CD4-positive, alpha-beta T cell treated with Interleukin-17A for 1 hour (primary cell): ENCODE data around the gene MITF.
"Not testable (repeated sequence)": the region's sequence is repeated elsewhere in the genome, so short reads cannot be mapped to it uniquely, and the experiment has no call there.

ENCODE experiments used
- DNase-seq: peaks from one replicate; pipeline ENCODE4 v3.0.0-alpha.2; 2020

MITF gene

GRCh38 chr3:69880069-69880640 lies 140.9 kb downstream of the MITF start:
- no peak for DNase-seq

- DNase-seq: no peak
Measured at GRCh38 chr3:69881051-69881450, 141.8 kb downstream of the MITF start.

- DNase-seq: no peak
Measured at GRCh38 chr3:69881756-69882428, 142.6 kb downstream of the MITF start.

GRCh38 chr3:69882560-69882959 lies 143.3 kb downstream of the MITF start:
- no peak for DNase-seq

GRCh38 chr3:69888040-69888942 lies 149.0 kb downstream of the MITF start:
- no peak for DNase-seq

GRCh38 chr3:69888943-69889315 lies 149.7 kb downstream of the MITF start:
- no peak for DNase-seq

- no peak for DNase-seq
Measured at GRCh38 chr3:69890084-69890483, 150.8 kb downstream of the MITF start.

- DNase-seq: no peak
Measured at GRCh38 chr3:69890691-69891090, 151.4 kb downstream of the MITF start.

- no peak for DNase-seq
Measured at GRCh38 chr3:69892706-69893105, 153.4 kb downstream of the MITF start.

- DNase-seq: no peak
Measured at GRCh38 chr3:69893274-69893673, 154.0 kb downstream of the MITF start.

- DNase-seq: no peak
Measured at GRCh38 chr3:69896095-69896494, 156.8 kb downstream of the MITF start.

GRCh38 chr3:69900331-69900730 lies 161.1 kb downstream of the MITF start:
- DNase-seq: no peak

GRCh38 chr3:69901802-69902201 lies 162.5 kb downstream of the MITF start:
- DNase-seq: no peak

GRCh38 chr3:69902386-69902785 lies 163.1 kb downstream of the MITF start:
- no peak for DNase-seq

GRCh38 chr3:69906351-69906966 lies 167.2 kb downstream of the MITF start:
- DNase-seq: no peak

- no peak for DNase-seq
Measured at GRCh38 chr3:69907554-69907953, 168.3 kb downstream of the MITF start.

GRCh38 chr3:69909859-69910258 lies 170.6 kb downstream of the MITF start:
- DNase-seq: not testable (repeated sequence)

GRCh38 chr3:69913422-69913821 lies 174.2 kb downstream of the MITF start:
- DNase-seq: no peak

GRCh38 chr3:69914395-69914794 lies 175.1 kb downstream of the MITF start:
- no peak for DNase-seq

GRCh38 chr3:69915726-69916125 lies 176.5 kb downstream of the MITF start:
- DNase-seq: no peak

- DNase-seq: not testable (repeated sequence)
Measured at GRCh38 chr3:69920009-69920408, 180.7 kb downstream of the MITF start.

GRCh38 chr3:69921651-69922050 lies 182.4 kb downstream of the MITF start:
- DNase-seq: no peak

GRCh38 chr3:69922521-69923000 lies 183.3 kb downstream of the MITF start:
- no peak for DNase-seq
